ENCODE measurements around the gene LTF.
"Not testable (repeated sequence)": the region's sequence is repeated elsewhere in the genome, so short reads cannot be mapped to it uniquely, and the experiment has no call there.

The LTF gene

DNA sequence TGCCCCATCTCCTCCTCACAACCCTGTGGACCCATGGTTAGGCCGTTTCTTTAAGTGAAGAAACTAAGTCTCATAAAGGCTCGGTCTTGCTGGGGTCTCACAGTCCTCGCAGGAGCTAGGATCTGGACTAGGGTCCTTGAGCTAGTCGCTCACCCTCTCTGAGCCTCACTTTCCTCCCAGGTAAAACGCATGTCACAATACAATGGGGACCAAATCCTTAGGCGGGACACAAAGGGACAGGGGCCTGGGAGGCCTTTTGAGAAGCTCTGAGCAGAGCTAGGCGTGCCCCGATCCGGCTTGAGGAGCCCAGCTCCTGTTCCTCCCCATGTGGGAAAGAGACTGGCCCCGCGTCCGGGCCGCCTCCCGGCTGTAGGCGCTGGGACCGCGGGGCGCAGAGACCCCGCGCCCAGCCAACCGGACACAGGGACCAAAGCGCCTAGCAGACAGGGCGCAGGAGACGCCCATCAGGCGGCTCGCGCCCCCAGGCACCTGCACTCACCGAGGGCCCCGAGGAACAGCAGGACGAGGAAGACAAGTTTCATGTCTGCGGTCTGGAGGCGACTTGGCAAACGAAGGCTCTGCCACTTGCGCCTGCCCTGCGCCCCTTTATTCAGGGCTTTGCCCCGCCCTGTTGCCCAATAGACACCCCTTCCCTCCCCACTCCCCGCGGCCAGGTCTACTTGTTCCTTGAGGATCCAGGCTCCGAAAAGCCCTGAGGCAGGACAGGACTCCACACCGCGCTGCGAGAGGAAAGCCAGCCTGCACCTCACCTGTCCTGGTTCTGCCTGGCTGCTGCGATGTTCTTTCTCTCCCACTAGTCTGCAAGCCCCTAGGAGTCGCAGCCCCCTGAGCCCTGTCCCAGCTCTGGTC, at the start of gene LTF:
Gene LTF (minus strand): TSS at position 580 of the 870 bp plus-strand sequence. CDS start 38 bp downstream, at position 542.
- FAIRE-seq (no peak), DNase-seq (ENCODE audit: extremely low spot score, insufficient read length, low read depth) (no peak)

GRCh38 chr3:46512191-46512749, 47.6 kb upstream of the LTF start:
- no peak for DNase-seq (ENCODE audit: extremely low spot score, insufficient read length, low read depth)
- no peak for FAIRE-seq

DNA sequence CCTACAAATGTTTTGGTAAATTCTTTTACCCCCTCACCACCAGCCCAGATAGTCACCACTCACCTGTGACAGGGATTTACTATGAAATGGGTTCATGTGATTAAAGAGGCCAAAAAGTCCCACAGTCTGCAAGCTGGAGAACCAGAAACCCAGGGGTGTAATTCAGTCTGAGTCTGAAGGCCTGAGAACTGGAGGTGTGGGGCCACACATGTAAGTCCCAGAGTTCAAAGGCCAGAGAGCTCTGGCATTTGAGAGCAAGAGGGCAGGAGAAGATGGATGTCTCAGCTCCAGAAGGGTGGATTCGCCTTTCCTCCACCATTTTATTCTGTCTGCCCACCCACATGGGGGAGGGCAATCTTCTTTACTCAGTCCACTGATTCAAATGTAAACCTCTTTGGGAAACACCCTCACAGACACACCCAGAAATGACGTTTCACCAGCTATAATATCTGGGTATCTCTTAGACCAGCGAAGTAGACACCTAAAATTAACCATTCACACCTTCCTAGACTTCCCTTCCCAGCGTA, 45.0 kb upstream of the LTF start:
- no peak for FAIRE-seq

DNA sequence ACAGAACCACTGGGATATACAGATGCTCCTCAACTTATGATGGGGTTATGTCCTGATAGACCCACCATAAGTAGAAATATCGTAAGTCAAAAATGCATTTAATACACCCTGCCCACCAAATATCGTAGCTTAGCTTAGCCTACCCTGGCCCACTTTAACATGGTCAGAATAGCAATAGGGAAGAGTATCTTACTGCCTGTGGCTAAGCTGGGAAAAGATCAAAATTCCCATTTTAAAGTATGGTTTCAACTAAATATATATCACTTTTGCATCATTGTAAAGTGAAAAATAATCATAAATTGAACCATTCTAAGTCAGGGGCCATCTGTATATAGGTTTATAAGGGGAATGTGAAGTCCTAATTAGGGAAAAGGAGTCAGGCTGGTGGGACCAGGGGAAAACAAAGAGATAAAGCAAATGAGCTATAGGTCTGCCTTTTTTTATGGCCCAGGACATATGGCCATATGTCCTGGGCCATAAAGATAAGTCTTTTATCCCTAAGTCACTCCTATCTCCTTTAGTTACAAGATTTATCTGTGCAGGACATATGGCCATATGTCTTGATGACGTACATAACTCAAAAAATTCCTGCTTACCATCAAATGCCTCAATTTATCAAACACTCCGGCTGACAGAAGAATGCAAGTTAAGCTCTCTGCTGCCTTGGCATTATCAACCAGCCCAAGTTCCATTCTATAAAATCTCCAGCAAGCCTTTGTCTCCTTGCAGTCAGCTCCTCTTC, 44.3 kb upstream of the LTF start:
- FAIRE-seq (no peak), DNase-seq (ENCODE audit: extremely low spot score, insufficient read length, low read depth) (no peak)

More for the DNA sequence above, 45.0 kb upstream of the LTF start:
- no peak for DNase-seq (ENCODE audit: extremely low spot score, insufficient read length, low read depth)

DNA sequence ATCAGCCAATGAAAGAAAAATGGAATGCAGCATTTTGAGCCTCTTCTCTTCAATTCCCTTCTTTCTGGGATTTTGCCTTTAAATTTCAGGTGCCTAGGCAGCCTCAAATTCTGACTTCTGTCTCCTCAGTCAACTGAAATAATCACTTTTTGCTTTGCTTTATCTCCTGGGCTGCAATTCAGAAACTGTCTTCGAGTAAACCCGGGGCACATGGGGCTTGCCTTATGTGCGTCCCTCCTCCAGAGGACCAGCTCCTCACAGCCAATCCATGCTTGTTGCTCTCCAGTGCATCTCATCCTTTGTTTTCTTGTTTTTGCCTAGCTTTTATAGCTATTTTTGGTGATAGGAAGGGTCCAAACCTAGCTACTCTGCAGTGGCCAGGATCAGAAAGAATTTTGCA, 41.8 kb upstream of the LTF start:
- no peak for DNase-seq (ENCODE audit: extremely low spot score, insufficient read length, low read depth)

GRCh38 chr3:46505953-46506352, 41.2 kb upstream of the LTF start:
- no peak for DNase-seq (ENCODE audit: extremely low spot score, insufficient read length, low read depth)
- FAIRE-seq, result no peak

More for the DNA sequence above, 41.8 kb upstream of the LTF start:
- no peak for FAIRE-seq

DNA sequence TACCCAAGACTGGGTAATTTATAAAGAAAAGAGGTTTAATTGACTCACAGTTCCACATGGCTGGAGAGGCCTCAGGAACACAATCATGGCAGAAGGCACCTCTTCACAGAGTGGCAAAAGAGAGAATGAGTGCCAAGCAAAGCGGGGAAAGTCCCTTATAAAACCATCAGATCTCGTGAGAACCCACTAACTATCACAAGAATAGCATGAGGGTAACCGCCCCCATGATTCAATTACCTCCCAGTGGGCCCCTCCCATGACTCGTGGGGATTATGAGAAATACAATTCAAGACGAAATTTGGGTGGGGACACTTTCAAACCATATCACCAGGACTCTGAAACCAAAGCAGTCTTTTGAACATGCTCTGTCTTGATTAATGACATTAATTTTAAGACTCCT, 40.1 kb upstream of the LTF start:
- DNase-seq (ENCODE audit: extremely low spot score, insufficient read length, low read depth), result no peak
- peak; percentile 21 for FAIRE-seq

- FAIRE-seq (peak; percentile 58), DNase-seq (ENCODE audit: extremely low spot score, insufficient read length, low read depth) (no peak)
Measured at GRCh38 chr3:46503200-46503874, 38.6 kb upstream of the LTF start.

GRCh38 chr3:46501702-46502101, 37.0 kb upstream of the LTF start:
- no peak for DNase-seq (ENCODE audit: extremely low spot score, insufficient read length, low read depth)

DNA sequence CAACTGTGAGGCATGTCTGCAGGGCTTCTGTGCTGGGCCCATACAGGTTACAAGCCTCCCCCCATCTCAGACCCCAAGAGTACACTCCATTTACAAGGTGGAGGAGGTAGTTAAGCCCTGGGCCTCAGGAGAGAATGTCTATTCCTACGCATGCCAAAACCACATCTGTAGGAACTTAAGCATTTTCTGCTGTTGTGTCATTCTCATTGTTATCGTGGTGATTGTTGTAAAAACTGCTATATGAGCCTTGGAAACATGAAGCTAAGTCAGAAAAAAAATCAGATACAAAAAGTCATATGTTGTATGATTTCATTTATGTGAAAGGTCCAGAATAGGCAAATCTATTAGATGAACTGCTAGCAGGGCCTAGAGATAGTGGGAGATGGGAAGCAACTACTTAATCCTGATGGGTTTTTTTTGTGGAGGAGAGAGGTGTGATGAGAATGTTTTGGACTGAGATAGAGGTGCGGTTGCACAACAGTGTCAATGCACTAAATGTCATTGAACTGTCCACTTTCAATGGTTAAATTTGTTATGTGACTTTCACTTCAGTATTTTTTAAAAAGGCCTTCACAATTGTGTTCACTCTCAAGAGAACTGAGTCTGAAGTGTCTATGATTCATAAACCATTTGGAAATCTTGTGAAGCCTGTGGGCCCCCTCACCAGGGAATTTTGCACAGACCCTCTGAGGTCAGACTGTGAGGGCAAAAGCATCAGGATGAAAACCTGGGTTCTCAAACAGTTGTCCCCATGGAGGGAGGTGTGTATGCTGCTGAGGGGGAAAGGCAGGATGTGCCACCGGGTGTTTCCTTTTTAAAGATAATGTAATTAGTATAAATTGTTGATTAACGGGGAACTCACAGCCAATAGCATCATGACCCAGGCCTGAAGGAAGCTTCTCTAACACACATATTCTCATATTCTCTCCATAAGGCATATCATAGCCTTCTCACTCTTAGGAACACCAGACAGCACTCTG, 36.2 kb upstream of the LTF start:
- FAIRE-seq, result peak; percentile 76

More at GRCh38 chr3:46501702-46502101, 37.0 kb upstream of the LTF start:
- FAIRE-seq, result peak; percentile 18

DNA sequence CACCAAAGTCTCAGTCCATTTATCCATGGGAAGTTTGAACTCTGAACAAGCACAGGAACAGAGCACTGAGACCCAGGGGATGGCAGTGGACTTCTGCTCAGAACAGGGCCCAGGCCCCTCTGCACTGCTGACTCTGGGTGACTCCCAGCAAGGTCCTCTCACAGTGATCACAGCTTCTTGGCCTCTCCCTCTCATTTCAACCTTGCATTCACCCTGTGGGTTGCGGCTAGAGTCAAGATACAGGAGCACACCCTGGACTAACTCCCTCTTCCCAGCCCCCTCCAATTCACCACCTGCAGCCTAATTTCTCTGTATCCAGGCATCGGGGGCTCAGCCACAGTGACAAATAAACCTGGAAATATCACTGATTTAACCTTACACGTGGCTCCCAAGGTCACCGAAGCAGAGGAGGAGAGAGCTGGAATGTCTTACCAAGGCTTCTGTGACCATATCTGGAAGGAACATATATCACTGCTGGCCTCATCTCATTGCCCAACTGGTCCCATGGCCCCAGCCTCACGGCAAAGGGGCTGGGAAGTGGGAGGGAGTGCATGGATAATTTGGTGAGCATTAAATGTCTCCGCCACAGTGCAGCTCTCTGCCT, 34.3 kb upstream of the LTF start:
- DNase-seq (ENCODE audit: extremely low spot score, insufficient read length, low read depth) (no peak), FAIRE-seq (no peak)

More for the DNA sequence above, 36.2 kb upstream of the LTF start:
- DNase-seq (ENCODE audit: extremely low spot score, insufficient read length, low read depth), result no peak

GRCh38 chr3:46497556-46498265, 33.0 kb upstream of the LTF start, which contains the start of gene RTP3:
TSS of gene RTP3 (plus strand) at chr3:46497976. CDS start at chr3:46498063, 87 bp downstream.
- FAIRE-seq (no peak), DNase-seq (ENCODE audit: extremely low spot score, insufficient read length, low read depth) (no peak)

GRCh38 chr3:46496746-46497555, 32.2 kb upstream of the LTF start:
- DNase-seq (ENCODE audit: extremely low spot score, insufficient read length, low read depth) (no peak), FAIRE-seq (no peak)

- DNase-seq (ENCODE audit: extremely low spot score, insufficient read length, low read depth), result no peak
- FAIRE-seq, result no peak
Measured at GRCh38 chr3:46495901-46496456, 31.3 kb upstream of the LTF start.

- DNase-seq (ENCODE audit: extremely low spot score, insufficient read length, low read depth); FAIRE-seq: not testable (repeated sequence)
Measured at GRCh38 chr3:46494491-46494890, 29.8 kb upstream of the LTF start.

GRCh38 chr3:46492890-46493547, 28.3 kb upstream of the LTF start:
- no peak for FAIRE-seq
- DNase-seq (ENCODE audit: extremely low spot score, insufficient read length, low read depth), result no peak

Data from GM18507 (cell line).